HG03378 (cell line): ENCODE data around the gene PLIN4.
"Not testable (repeated sequence)": the region's sequence is repeated elsewhere in the genome, so short reads cannot be mapped to it uniquely, and the experiment has no call there.

Experiments
- ATAC-seq: cut with Tn5 transposase; IDR thresholded peaks from one replicate; pipeline ENCODE4 v1.9.1; 2021; ENCODE audit warnings: mild to moderate bottlenecking, moderate library complexity; ENCODE audit not compliant: unreplicated experiment

PLIN4 gene

DNA sequence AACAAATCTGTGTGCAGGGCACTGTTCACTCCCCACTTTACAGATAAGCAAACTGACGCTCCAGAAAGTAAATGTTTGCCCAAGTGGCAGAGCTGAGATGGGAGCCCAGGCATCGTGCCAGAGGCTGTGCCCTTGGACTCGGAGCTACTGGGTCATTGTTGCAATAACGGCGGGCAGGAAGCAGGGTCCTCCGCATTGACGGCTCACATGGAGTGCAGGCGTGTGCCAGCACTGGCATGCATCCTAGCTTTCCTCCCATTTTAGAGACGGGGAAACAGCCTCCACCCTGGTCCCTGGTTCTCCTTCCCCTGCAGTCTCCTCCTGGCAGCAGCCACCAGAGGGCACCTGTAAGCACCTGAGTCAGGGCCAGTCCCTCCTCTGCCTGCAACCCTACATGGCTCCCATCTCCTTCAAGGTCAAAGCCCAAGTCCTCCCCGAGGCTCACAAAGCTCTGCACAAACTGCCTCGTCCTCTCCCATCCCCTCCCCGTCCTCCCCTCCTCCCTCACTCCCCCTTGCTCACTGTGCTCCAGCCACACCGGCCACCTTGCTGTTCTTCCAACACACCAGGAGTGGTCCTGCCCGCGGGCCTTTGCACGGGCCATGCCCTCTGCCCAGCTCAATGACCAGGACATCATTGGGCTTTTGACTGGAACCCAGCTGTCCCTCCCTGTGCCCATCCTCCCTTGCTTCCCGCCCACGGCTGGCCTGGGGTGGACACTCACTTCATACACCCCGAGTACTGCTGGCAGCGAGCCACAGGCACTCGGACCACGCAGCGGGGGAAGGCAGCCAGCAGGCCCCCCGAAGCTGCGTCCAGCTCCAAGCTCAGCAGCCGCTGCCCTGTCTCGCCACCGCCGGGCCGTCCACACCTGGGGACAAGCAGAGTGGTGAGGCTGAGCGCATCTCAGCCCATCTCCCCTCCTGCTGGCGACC lies 29.3 kb upstream of the PLIN4 start:
- no peak for ATAC-seq

DNA sequence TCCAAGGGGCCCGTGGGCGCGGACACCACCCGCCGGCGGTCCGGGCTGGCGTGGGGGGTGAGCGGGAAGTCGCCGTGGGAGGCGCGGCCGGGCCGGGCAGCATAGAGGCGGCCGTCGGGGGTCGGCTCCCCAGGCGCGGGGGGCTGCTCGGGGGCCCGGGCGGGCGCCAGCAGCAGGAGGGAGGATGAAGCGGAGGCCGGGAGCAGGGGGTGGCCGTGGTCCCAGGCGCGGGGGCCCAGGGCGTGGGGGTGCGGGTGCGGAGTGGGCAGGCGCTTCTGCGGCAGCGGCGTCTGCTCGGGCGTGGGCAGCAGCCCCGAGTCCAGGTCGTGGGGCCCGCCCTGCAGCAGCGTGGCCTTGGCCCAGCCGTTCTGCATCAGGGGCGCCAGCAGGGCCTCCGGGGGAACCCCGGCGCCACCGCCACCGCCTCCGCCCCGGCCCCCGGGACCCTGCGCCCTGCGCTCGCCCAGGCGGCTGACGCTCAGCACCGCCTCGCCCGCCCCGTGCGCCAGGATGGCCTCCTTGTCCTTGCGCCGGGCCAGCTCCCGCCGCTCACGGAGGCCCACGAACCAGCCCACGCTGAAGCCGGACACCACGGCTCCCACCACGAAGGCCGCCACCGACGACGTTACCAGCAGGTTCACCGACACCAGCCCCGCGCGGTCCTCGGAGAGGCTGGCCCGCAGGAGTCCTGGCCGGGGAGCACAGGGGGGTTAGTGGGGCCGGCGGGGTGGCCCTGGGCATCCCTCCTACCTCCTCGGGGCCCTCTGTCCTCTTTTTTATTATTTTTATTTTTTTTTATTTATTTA lies 25.8 kb upstream of the PLIN4 start:
- ATAC-seq = no peak

GRCh38 chr19:4542896-4543841 lies 24.9 kb upstream of the PLIN4 start:
- no peak for ATAC-seq

GRCh38 chr19:4541806-4542145 lies 23.5 kb upstream of the PLIN4 start:
- ATAC-seq = not testable (repeated sequence)

DNA sequence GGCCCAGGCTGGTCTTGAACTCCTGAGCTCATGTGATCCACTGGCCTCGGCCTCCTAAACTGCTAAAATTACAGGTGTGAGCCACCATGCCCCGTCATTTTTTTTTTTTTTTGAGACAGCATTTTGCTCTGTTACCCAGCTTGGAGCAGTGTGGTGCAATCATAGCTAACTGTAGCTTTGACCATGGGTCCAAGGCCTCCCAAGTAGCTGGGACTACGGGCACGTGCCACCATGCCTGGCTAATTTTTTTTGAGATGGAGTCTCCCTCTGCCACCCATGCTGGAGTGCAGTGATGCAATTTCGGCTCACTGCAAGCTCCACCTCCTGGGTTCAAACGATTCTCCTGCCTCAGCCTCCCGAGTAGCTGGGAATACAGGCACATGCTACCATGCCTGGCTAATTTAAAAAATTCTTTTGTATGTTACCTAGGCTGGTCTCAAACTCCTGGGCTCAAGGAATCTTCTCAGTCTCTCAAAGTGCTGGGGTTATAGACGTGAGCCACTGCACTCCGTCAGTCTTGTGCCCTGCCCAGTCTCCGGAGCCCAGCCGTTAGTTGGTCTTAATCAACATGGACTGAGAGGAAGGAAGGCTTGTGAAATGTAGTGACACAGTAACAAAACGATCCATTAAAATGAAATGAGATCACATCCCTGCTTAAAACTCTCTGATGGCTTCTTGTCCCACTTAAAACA lies 23.0 kb upstream of the PLIN4 start:
- no peak for ATAC-seq

DNA sequence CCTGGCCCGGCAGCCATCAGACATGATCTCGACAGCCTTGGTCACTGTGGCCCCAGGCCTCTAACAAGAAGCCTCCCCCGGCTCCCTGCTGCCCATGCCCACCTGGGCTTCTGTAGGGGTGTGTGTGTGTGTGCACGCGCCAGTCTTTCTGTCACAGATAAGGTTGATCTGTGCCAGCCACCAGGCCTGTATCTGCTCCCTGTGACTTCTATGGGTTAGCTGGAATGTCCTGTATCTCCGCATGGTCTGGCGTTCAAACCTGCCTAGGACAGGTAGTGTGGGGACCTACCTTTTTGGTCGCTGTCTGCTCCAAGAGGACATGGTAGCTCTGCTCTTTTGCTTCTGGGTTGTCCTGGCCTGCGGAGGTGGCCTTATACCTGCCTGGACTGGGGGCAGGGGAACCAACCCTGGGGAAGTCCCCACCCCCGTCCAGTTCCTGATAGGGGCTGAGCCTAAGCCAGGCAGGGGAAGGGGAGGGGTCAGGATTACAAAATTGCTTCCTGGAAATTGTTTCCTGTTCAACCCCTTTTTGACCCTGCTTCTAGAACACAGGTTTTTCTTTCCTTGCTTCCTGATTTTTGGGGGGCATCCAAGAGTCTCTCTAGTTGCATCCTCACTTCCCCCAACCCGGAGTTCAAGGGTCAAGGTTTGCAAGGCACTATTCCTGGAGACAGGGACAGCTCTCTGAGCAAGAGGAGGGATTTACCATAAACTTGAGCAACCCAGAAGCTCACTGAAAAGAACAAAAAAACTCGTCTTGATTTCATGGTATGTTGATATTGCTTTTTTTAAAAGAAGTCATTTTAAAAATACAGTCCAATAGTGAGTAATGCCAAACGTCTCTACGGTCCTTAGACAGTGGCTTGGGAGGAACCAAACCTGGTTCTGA lies 21.7 kb upstream of the PLIN4 start, which contains the start of gene LRG1:
Gene LRG1, minus strand, starts transcription at position 344 of the 889 bp plus-strand sequence. Its CDS starts 23 bp downstream, at position 321.
- no peak for ATAC-seq

GRCh38 chr19:4539169-4539692 lies 20.9 kb upstream of the PLIN4 start:
- no peak for ATAC-seq

- ATAC-seq = no peak
Observed at GRCh38 chr19:4538601-4538954, 20.3 kb upstream of the PLIN4 start.

GRCh38 chr19:4537953-4538600 lies 19.8 kb upstream of the PLIN4 start:
- ATAC-seq = no peak

- ATAC-seq = no peak
Observed at GRCh38 chr19:4536798-4537197, 18.5 kb upstream of the PLIN4 start.

- ATAC-seq = no peak
Observed at GRCh38 chr19:4534836-4535658, 16.8 kb upstream of the PLIN4 start, which contains the start of gene PLIN5. Gene PLIN5 (minus strand): TSS chr19:4535224. CDS start chr19:4534074, 1,150 bp downstream.

DNA sequence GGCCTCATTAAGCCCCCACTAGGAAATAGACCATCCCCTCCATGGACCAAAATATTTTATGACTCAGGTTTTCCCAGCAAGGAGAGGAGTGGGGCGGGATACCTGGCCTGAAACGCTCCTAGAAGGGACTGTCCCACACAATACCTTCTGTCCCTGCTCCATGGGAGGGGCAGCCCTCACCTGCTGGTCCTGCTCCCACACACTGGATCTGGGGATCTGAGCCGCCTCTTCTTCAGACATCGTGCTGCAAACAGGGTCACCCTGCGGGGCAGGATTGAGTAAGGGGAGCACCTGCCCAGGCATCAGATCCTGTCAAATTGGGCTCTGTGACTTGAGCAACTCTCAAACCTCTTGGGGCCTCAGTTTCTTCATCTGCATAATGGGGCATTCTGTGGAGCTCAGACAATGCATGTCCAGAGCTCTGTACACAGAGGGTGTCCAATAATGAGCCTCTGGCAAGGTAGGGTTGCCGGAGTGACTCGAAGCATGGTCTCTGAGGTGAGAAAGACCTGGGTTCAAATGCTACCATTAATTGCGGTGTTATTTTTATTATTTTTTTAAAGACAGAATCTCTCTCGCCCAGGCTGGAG lies 15.6 kb upstream of the PLIN4 start:
- ATAC-seq = no peak

GRCh38 chr19:4533334-4533733 lies 15.0 kb upstream of the PLIN4 start:
- ATAC-seq = no peak

DNA sequence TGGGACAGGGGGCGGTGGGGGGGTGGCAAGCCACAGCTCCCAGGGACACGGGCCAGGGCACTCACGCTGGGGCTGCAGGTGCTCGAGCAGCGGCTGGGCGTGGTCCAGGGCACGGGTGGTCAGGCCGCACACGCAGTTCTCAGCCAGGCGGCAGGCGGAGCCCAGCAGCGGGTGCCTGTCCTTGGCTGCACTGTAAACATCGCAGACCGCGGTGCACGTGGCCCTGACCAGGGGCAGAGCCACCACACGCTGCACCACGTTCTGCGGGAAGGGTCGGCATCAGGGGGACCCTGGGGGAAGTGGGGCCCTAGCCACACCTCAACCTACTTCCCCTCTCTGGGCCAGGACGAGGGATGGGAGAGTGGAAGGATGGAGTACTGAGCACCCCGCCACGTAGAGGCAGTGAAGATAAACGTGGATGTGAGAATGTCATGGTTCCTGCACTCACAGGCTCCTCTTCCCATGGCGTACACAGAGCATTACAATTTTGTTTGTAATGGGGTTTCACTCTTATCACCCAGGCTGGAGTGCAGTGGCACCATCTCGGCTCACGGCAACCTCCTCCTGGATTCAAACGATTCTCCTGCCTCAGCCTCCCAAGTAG lies 13.4 kb upstream of the PLIN4 start:
- ATAC-seq = no peak

DNA sequence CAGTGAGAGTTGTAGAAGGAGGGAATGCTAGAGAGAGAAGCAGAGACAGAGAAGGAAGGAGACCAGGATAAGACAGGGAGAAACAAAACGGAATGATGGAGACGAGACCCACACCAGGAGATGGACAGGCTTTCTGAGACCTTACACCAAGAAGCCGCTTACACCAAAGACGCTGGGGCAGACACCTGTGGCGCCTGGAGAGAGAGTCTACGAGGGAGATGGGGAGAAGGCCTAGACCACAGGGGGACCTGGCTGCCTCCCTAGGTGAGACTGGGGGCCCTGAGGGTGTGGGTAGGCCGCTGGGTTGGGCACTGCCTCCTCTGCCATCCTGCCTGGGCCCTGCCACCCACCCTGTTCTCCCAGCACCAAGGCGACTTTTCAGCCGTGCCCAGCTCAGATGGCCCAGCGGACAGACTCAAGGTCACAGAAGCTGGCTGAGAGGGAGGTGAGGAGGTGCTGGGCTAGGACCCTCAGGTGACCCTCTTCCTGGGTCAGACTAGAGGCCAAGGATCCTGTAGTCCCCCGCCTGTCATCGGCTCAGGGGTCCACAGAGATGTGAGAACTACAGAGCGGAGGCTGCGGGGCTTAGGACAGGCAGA lies 11.7 kb upstream of the PLIN4 start:
- no peak for ATAC-seq

- no peak for ATAC-seq
Observed at GRCh38 chr19:4528843-4529242, 10.6 kb upstream of the PLIN4 start.
